ENCODE results near the gene CFAP44.

DNA sequence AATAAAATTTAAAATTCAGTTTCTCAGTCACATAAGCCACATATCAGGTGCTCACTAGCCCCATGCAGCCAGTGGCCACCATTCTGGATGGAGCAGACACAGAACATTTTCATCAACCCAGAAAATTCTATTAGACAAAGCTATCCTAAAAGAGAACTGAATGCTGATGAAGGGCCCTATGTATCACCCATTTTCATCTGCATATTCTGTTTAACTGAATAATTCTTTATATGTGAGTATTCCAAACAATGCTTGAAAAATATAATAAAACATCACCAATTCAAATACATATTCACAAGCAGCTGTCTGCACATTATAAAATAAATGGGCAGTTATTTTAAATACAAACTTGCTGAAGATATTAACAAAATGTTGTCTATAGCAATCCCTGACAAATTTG lies 14.2 kb upstream of the CFAP44 start:
- TF ChIP-seq, protein P1, sequence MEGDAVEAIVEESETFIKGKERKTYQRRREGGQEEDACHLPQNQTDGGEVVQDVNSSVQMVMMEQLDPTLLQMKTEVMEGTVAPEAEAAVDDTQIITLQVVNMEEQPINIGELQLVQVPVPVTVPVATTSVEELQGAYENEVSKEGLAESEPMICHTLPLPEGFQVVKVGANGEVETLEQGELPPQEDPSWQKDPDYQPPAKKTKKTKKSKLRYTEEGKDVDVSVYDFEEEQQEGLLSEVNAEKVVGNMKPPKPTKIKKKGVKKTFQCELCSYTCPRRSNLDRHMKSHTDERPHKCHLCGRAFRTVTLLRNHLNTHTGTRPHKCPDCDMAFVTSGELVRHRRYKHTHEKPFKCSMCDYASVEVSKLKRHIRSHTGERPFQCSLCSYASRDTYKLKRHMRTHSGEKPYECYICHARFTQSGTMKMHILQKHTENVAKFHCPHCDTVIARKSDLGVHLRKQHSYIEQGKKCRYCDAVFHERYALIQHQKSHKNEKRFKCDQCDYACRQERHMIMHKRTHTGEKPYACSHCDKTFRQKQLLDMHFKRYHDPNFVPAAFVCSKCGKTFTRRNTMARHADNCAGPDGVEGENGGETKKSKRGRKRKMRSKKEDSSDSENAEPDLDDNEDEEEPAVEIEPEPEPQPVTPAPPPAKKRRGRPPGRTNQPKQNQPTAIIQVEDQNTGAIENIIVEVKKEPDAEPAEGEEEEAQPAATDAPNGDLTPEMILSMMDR (conservative IDR thresholded peaks at IDR 0.05; ENCODE audit: low read length), result no peak
- no peak for TF ChIP-seq EZH2phosphoT487 (IDR thresholded peaks at IDR 0.05; ENCODE audit: borderline replicate concordance)
